Lower leg skin (tissue), 4 donors: Measurements from ENCODE around the gene KLF8. TPM values are rescaled to one million over a fixed set of nuclear protein-coding genes. Genes with fewer than 3 reads are reported as not detected.

Source experiments
- DNase-seq, 2 donors: peaks; one replicate each; pipeline ENCODE4 v3.0.0-alpha.2; 2019; ENCODE audit warnings: low spot score in 2 of 2
- H3K4me3 ChIP-seq: fragments of 200-600 bp; sonication (generic); 2 replicates; pipeline ENCODE4 v1.5.1; 2017; ENCODE audit warnings: mild to moderate bottlenecking, low read depth; ENCODE audit not compliant: poor library complexity, severe bottlenecking
- POLR2A ChIP-seq, 2 donors: fragments of 450-650 bp; IDR thresholded peaks; one replicate each; pipeline ENCODE4 v1.6.1; 2016 to 2017; ENCODE audit warnings: antibody characterized with exemption in 2 of 2, mild to moderate bottlenecking in 1 of 2, moderate library complexity in 1 of 2
- WGBS, 2 donors: methylation state at CpG; one replicate each; pipeline ENCODE4 v1.1.5; 2018; 5-methylcytosine and 5-hydroxymethylcytosine counted together
- intact Hi-C: fragments of 100-400 bp; cut with DNase I; formaldehyde crosslinking; loops from one replicate; pipeline ENCODE4 v1.15.0; 2023; ENCODE audit warnings: low total_unique reads
- total RNA-seq, 4 donors: library from RNA; depleted of rRNA; stranded (reverse); fragments of >200 nt; gene quantifications; one replicate each; pipeline ENCODE4 v1.1.0, GENCODE V29; 2016
- TF ChIP-seq, protein P1 (sequence below), 3 donors: fragments of 450-650 bp; IDR thresholded peaks; one replicate each; pipeline ENCODE4 v1.5.1; 2016; ENCODE audit warnings: antibody characterized with exemption in 3 of 3, mild to moderate bottlenecking in 3 of 3, moderate library complexity in 2 of 3

The KLF8 gene
- total RNA-seq, 4 donors from 2014 or later, result 38.1 to 93.3 (median 43.3) TPM

DNA sequence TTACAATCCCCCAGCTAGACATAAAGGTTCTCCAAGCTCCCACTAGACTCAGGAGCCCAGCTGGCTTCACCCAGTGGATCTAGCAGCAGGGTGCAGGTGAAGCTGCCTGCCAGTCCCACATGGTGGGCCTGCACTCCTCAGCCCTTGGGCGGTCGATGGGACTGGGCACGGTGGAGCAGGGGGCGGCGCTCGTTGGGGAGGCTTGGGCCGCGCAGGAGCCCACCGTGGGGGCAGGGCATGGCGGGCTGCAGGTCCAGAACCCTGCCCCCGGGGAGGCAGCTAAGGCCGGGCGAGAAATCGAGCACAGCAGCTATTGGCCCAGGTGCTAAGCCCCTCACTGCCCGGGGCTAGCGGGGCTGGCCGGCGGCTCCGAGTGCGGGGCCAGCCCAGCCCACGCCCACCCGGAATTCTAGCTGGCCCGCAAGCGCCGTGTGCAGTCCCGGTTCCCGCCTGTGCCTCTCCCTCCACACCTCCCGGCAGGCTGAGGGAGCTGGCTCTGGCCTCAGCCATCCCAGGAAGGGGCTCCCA lies 9.6 kb upstream of the KLF8 start:
- TF ChIP-seq, protein P1, sequence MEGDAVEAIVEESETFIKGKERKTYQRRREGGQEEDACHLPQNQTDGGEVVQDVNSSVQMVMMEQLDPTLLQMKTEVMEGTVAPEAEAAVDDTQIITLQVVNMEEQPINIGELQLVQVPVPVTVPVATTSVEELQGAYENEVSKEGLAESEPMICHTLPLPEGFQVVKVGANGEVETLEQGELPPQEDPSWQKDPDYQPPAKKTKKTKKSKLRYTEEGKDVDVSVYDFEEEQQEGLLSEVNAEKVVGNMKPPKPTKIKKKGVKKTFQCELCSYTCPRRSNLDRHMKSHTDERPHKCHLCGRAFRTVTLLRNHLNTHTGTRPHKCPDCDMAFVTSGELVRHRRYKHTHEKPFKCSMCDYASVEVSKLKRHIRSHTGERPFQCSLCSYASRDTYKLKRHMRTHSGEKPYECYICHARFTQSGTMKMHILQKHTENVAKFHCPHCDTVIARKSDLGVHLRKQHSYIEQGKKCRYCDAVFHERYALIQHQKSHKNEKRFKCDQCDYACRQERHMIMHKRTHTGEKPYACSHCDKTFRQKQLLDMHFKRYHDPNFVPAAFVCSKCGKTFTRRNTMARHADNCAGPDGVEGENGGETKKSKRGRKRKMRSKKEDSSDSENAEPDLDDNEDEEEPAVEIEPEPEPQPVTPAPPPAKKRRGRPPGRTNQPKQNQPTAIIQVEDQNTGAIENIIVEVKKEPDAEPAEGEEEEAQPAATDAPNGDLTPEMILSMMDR (IDR thresholded peaks at IDR 0.05), result no peak
- no peak for TF ChIP-seq POLR2A (IDR thresholded peaks at IDR 0.05)
- intact Hi-C loops, result no loop called here
- 93 to 100% methylated on average over 1 to 28 of the region's 28 CpGs for WGBS, 2 donors
- DNase-seq, result no peak
- H3K4me3 ChIP-seq, result no peak overlapping the region

GRCh38 chrX:56226980-56227379 lies 5.2 kb upstream of the KLF8 start:
- intact Hi-C loops, result no loop called here
- no peak overlapping the region for H3K4me3 ChIP-seq
- 60 to 65% methylated on average over 1 of the region's 1 CpG for WGBS, 2 donors
- no peak for DNase-seq
- TF ChIP-seq POLR2A (IDR thresholded peaks at IDR 0.05), result no peak
- TF ChIP-seq, protein P1 (IDR thresholded peaks at IDR 0.05), result no peak

DNA sequence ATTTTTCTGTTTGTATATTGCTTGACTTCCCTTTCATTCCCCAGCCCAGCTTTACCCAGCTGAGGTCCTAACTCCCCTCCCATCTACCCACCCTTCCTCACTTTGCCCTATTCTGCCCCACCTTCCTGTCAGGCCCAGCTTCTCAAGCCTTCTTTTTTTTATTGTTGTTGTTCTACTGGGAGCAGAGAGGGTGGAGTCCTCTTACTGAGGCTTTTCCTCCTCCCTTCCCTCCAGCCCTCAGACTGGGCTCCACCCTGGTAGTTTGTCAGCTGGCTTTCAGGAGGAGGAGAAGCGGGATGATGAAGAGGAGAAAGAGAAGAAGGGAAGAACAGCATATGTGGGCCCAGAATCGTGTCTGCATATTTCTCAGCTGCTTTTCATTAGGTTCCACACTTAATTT lies 3.2 kb upstream of the KLF8 start:
- DNase-seq, result no peak
- H3K4me3 ChIP-seq, result no peak overlapping the region
- WGBS, 2 donors, result 6 to 7% methylated on average over 2 of the region's 2 CpGs
- TF ChIP-seq, protein P1 (IDR thresholded peaks at IDR 0.05), result no peak
- no peak for TF ChIP-seq POLR2A (IDR thresholded peaks at IDR 0.05)
- intact Hi-C loops, result no loop called here

DNA sequence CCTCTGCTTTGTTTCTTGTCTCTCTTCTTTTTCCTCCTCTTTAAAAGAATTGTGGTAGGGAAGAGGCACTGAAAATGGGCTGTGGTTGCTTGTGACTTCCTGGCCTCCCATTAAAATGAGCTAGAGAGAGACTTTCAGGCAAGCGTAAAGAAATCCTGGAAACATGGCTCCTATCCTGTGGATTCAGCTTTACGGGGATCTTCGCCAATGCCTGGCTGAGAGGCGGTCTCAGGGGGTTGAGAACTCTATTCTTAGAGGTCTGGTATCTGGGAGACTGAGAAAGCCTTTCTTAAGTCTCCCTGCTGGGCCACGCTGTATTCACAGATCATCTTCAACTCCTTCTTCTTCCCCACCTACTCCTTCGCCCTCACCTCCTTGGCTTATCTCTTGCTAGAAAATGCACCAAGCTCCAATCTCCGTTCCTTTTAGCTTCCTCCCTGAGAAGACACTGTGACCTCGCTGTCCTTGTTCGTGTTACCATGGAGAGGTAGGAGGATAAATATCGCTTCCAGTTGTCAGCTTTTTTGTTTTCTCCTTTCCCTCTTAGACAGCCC lies 542 bp upstream of the KLF8 start:
- intact Hi-C loops, result no loop called here
- no peak overlapping the region for H3K4me3 ChIP-seq
- 22 to 48% methylated on average over 10 of the region's 10 CpGs for WGBS, 2 donors
- no peak for DNase-seq
- TF ChIP-seq POLR2A (IDR thresholded peaks at IDR 0.05), result no peak
- TF ChIP-seq, protein P1 (IDR thresholded peaks at IDR 0.05), result no peak

- TF ChIP-seq, protein P1 (IDR thresholded peaks at IDR 0.05), result no peak
- H3K4me3 ChIP-seq, result peak overlapping the region; percentile 25
- DNase-seq, result no peak
- WGBS, 2 donors, result 1 to 30% methylated on average over 16 to 17 of the region's 17 CpGs
- intact Hi-C loops, result no loop called here
Observed at GRCh38 chrX:56233100-56233499, 944 bp downstream of the KLF8 start.

DNA sequence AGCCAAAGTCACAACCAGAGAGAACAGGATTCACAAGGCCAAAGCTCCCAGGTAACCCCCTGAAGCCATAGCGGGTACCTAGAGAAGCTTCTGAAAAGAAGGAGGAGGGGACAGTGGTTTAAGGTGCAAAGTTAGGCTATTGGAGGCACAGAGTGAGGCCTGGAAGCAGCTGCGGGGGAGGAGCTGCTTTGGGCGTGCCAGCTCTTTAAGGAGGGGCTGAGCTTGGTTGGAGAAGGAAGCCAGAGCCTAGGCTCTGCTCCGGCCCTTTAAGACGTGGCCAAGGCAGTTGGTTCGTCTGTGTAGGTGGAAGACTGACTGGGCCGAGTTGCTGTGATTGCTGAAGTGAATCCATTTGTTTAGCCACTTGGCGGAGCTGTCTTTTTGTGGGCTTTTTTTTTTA lies 1.5 kb downstream of the KLF8 start:
- DNase-seq, result peak; percentile 55 to 87
- WGBS, 2 donors, result 0 to 13% methylated on average over 8 of the region's 8 CpGs
- no peak overlapping the region for H3K4me3 ChIP-seq
- intact Hi-C loops, result no loop called here
- TF ChIP-seq POLR2A (IDR thresholded peaks at IDR 0.05), result no peak
- TF ChIP-seq, protein P1 (IDR thresholded peaks at IDR 0.05), result no peak
